ENCODE results near the gene CCDC122. TPM values are rescaled to one million over a fixed set of nuclear protein-coding genes. Genes with fewer than 3 reads are reported as not detected.

The CCDC122 gene
- total and polyA plus RNA-seq, 2 donors (not counting 3 experiments of a cell fraction or from before 2014, with no cell fraction given), result 0.57 to 7.5 TPM

DNA sequence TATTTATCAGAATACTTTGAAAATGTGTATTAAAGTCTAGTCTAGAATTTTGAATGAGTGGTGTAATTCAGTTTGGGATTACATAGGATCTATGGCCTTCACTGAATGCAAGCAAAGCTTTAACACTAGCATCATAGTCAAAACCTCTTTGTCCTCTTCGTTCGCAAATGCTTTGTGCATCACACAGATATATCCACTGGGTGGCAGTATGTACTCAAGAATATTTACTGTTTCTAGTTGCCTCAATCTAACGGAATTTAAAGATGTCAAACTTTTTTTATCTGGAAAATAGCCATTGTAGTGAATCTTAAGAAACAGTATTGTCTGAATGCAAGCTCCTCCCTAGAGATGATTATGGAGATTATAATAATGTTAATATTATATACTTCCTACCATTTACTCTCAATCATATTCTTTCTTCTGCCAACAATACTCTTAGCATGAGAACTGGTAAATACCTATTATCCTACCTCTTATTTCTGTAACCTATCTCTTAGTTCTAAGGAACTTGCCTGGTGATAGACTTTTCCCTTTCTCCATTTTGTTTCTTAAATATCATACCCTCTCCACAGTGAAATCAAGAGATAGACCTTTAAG, 26.0 kb upstream of the CCDC122 start:
- BruUV-seq (replicated peaks), result no TSS peak

GRCh38 chr13:43895940-43896339, 16.4 kb upstream of the CCDC122 start:
- Histone ChIP-seq H3K36me3 (ENCODE audit: control insufficient read depth in 2 of 2, extremely low read depth in 1 of 2, insufficient read depth in 2 of 2, low read length in 2 of 2) (no peaks in the 10 kb centered on the region), H3K4me1 (ENCODE audit: control insufficient read depth, extremely low read depth, insufficient read depth, low read length) (no peaks in the 10 kb centered on the region), H3K79me2 (ENCODE audit: control insufficient read depth, insufficient read depth, low read length) (no peaks in the 10 kb centered on the region), H3K9me3 (replicated peaks; ENCODE audit: control insufficient read depth, insufficient read depth, low read length) (no peaks in the 10 kb centered on the region), H3K27me3 (ENCODE audit: control insufficient read depth in 2 of 2, insufficient read depth in 2 of 2, low read length in 2 of 2) (no peaks in the 10 kb centered on the region), H3K9me1 (replicated peaks; ENCODE audit: control insufficient read depth, extremely low read depth, insufficient read depth, low read length) (no peaks in the 10 kb centered on the region), H3K27ac (ENCODE audit: insufficient read depth, low read depth, low read length) (no peak overlapping the region), H3K4me2 (ENCODE audit: insufficient read depth, low read length) (no peak overlapping the region), H3K9ac (replicated peaks; ENCODE audit: extremely low read depth, insufficient read depth, low read length) (no peak overlapping the region), H3K4me3 (replicated peaks in 1 of 3; ENCODE audit: insufficient read depth in 1 of 3, low read depth in 1 of 3, low read length in 3 of 3) (no peak overlapping the region), H2AFZ (ENCODE audit: low read depth, low read length) (no peak overlapping the region), H4K20me1 (replicated peaks; ENCODE audit: control insufficient read depth, extremely low read depth, insufficient read depth, low read length) (no peaks in the 10 kb centered on the region)
- TF ChIP-seq EZH2 (IDR thresholded peaks at IDR 0.05; ENCODE audit: borderline replicate concordance, low read depth, low read length, severe bottlenecking) (no peak), JUN (IDR thresholded peaks at IDR 0.05; ENCODE audit: borderline replicate concordance, insufficient read depth, insufficient read length, low read depth) (no peak), GATA2 (IDR thresholded peaks at IDR 0.05; ENCODE audit: insufficient read depth, insufficient read length, low read depth, low read length) (no peak), POLR2AphosphoS5 (IDR thresholded peaks at IDR 0.05; ENCODE audit: insufficient read depth, low read depth, low read length) (no peak), MYC (IDR thresholded peaks at IDR 0.05; ENCODE audit: low read depth, low read length) (no peak), FOS (IDR thresholded peaks at IDR 0.05; ENCODE audit: borderline replicate concordance, insufficient read depth, low read length) (no peak), POLR2A (IDR thresholded peaks at IDR 0.05; ENCODE audit: low read depth, low read length) (no peak)
- TF ChIP-seq, protein P1, sequence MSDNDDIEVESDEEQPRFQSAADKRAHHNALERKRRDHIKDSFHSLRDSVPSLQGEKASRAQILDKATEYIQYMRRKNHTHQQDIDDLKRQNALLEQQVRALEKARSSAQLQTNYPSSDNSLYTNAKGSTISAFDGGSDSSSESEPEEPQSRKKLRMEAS (IDR thresholded peaks at IDR 0.05; ENCODE audit: insufficient read depth, insufficient read length), result no peak
- TF ChIP-seq, protein P2, sequence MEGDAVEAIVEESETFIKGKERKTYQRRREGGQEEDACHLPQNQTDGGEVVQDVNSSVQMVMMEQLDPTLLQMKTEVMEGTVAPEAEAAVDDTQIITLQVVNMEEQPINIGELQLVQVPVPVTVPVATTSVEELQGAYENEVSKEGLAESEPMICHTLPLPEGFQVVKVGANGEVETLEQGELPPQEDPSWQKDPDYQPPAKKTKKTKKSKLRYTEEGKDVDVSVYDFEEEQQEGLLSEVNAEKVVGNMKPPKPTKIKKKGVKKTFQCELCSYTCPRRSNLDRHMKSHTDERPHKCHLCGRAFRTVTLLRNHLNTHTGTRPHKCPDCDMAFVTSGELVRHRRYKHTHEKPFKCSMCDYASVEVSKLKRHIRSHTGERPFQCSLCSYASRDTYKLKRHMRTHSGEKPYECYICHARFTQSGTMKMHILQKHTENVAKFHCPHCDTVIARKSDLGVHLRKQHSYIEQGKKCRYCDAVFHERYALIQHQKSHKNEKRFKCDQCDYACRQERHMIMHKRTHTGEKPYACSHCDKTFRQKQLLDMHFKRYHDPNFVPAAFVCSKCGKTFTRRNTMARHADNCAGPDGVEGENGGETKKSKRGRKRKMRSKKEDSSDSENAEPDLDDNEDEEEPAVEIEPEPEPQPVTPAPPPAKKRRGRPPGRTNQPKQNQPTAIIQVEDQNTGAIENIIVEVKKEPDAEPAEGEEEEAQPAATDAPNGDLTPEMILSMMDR (IDR thresholded peaks at IDR 0.05; ENCODE audit: extremely low read depth in 1 of 2, insufficient read depth in 1 of 2, low read depth in 1 of 2, low read length in 2 of 2), result no peak
- no peak for DNase-seq (ENCODE audit: low read depth, low spot score)
- intact Hi-C loops (cut with micrococcal nuclease), result no loop called here
- no peak for FAIRE-seq
- dilution Hi-C loops (cut with MboI; ENCODE audit: extremely low pct_ligation_motif_present, low sequenced_read_pairs), result no loop called here
- ChIA-PET POLR2A (no interaction called here), CTCF (no interaction called here)
- no TSS peak for BruUV-seq (replicated peaks)

More for the DNA sequence above, 26.0 kb upstream of the CCDC122 start:
- H3K9me1 ChIP-seq (replicated peaks; ENCODE audit: control insufficient read depth, extremely low read depth, insufficient read depth, low read length), result no peaks in the 10 kb centered on the region
- H3K79me2 ChIP-seq (ENCODE audit: control insufficient read depth, insufficient read depth, low read length), result no peaks in the 10 kb centered on the region
- peak; percentile 68 for DNase-seq (ENCODE audit: low read depth, low spot score)
- no peak overlapping the region for H3K27ac ChIP-seq (ENCODE audit: insufficient read depth, low read depth, low read length)
- TF ChIP-seq POLR2A (IDR thresholded peaks at IDR 0.05; ENCODE audit: low read depth, low read length), result no peak
- TF ChIP-seq, protein P2 (IDR thresholded peaks at IDR 0.05; ENCODE audit: extremely low read depth in 1 of 2, insufficient read depth in 1 of 2, low read depth in 1 of 2, low read length in 2 of 2), result peak; percentile 43 to 45
- no peak for TF ChIP-seq JUN (IDR thresholded peaks at IDR 0.05; ENCODE audit: borderline replicate concordance, insufficient read depth, insufficient read length, low read depth)
- peaks cover 0 to 6% of the 10 kb centered on the region in 2 experiments for H3K27me3 ChIP-seq (ENCODE audit: control insufficient read depth in 2 of 2, insufficient read depth in 2 of 2, low read length in 2 of 2)
- H3K9me3 ChIP-seq (replicated peaks; ENCODE audit: control insufficient read depth, insufficient read depth, low read length), result no peaks in the 10 kb centered on the region
- POLR2A ChIA-PET, result no interaction called here
- H4K20me1 ChIP-seq (replicated peaks; ENCODE audit: control insufficient read depth, extremely low read depth, insufficient read depth, low read length), result no peaks in the 10 kb centered on the region
- intact Hi-C loops (cut with micrococcal nuclease) (loop anchor here (1.0 to 10.0 kb wide), 8 partner anchors 237 to 1379 kb away; no protein-coding TSS in a partner anchor), dilution Hi-C loops (cut with MboI; ENCODE audit: extremely low pct_ligation_motif_present, low sequenced_read_pairs) (loop anchor here (25.0 kb wide), 1 partner anchor 557 kb away; no protein-coding TSS in a partner anchor)
- H2AFZ ChIP-seq (ENCODE audit: low read depth, low read length), result no peak overlapping the region
- no peaks in the 10 kb centered on the region for H3K4me1 ChIP-seq (ENCODE audit: control insufficient read depth, extremely low read depth, insufficient read depth, low read length)
- no peak overlapping the region for H3K4me3 ChIP-seq (replicated peaks in 1 of 3; ENCODE audit: insufficient read depth in 1 of 3, low read depth in 1 of 3, low read length in 3 of 3)
- no peak overlapping the region for H3K4me2 ChIP-seq (ENCODE audit: insufficient read depth, low read length)
- H3K9ac ChIP-seq (replicated peaks; ENCODE audit: extremely low read depth, insufficient read depth, low read length), result no peak overlapping the region
- CTCF ChIA-PET, result interaction anchor here (0.6 to 3.5 kb wide), 23 partner anchors 11 to 1402 kb away, joined by 3 to 45 read pairs (median 4); no protein-coding TSS in a partner anchor
- peak; percentile 85 for FAIRE-seq
- no peaks in the 10 kb centered on the region for H3K36me3 ChIP-seq (ENCODE audit: control insufficient read depth in 2 of 2, extremely low read depth in 1 of 2, insufficient read depth in 2 of 2, low read length in 2 of 2)

All from endothelial cell of umbilical vein (primary cell).